OCI-LY3 (cell line): Measurements from ENCODE around the gene ANKRD44.

Source experiments
- H2AFZ ChIP-seq: fragments of 200-600, 300-600 bp; shearing (Covaris generic); 2 replicates; pipeline ENCODE4 v1.6.0; 2014; ENCODE audit warnings: antibody characterized with exemption, low read depth, low read length
- H3K27ac ChIP-seq: fragments of 200-600, 300-600 bp; sonication (generic); 2 replicates; pipeline ENCODE4 v1.5.1; 2014; ENCODE audit warnings: mild to moderate bottlenecking, low read length, moderate library complexity, mixed read lengths
- H3K27me3 ChIP-seq: fragments of 200-600, 300-600 bp; sonication (generic); 2 replicates; pipeline ENCODE4 v1.6.1; 2014; ENCODE audit warnings: low read depth, low read length, mixed read lengths
- H3K36me3 ChIP-seq: fragments of 200-600, 300-600 bp; sonication (generic); replicated peaks from 2 replicates; pipeline ENCODE3; 2014; ENCODE audit warnings: low read depth, low read length, mixed read lengths
- H3K4me1 ChIP-seq: fragments of 300-600, 200-600 bp; sonication (generic); 2 replicates; pipeline ENCODE4 v1.6.1; 2014; ENCODE audit warnings: low read length, mixed read lengths
- H3K4me2 ChIP-seq: fragments of 200-600, 300-600 bp; sonication (generic); 2 replicates; pipeline ENCODE4 v1.6.1; 2014; ENCODE audit warnings: low read length, mixed read lengths
- H3K4me3 ChIP-seq: fragments of 300-600, 200-600 bp; sonication (generic); 2 replicates; pipeline ENCODE4 v1.5.1; 2014; ENCODE audit warnings: antibody characterized with exemption, mild to moderate bottlenecking, low read length, moderate library complexity
- H3K79me2 ChIP-seq: fragments of 300-600, 200-600 bp; shearing (Covaris generic); 2 replicates; pipeline ENCODE4 v1.6.1; 2014; ENCODE audit warnings: mild to moderate bottlenecking, low read length, mixed read lengths
- H3K9ac ChIP-seq: fragments of 300-600, 200-600 bp; shearing (Covaris generic); 2 replicates; pipeline ENCODE4 v1.6.0; 2014; ENCODE audit warnings: mild to moderate bottlenecking, low read length, moderate library complexity
- H3K9me3 ChIP-seq: fragments of 200-600, 300-600 bp; shearing (Covaris generic); 2 replicates; pipeline ENCODE4 v1.6.1; 2014; ENCODE audit warnings: low read length, mixed read lengths; ENCODE audit not compliant: insufficient read depth
- H4K20me1 ChIP-seq: fragments of 200-600, 300-600 bp; sonication (generic); 2 replicates; pipeline ENCODE4 v1.6.1; 2016; ENCODE audit warnings: low read length, mixed read lengths; ENCODE audit not compliant: insufficient read depth
- CTCF ChIP-seq: fragments of 200-600, 300-600 bp; sonication (generic); IDR thresholded peaks from 2 replicates; pipeline ENCODE4 v1.5.1; 2014; ENCODE audit warnings: antibody characterized with exemption, low read length, low read depth
- EZH2phosphoT487 ChIP-seq: fragments of 200-600 bp; shearing (Covaris generic); IDR thresholded peaks from 2 replicates; pipeline ENCODE4 v1.6.1; 2018; ENCODE audit warnings: antibody characterized with exemption, mixed run types, low read depth

The ANKRD44 gene

DNA sequence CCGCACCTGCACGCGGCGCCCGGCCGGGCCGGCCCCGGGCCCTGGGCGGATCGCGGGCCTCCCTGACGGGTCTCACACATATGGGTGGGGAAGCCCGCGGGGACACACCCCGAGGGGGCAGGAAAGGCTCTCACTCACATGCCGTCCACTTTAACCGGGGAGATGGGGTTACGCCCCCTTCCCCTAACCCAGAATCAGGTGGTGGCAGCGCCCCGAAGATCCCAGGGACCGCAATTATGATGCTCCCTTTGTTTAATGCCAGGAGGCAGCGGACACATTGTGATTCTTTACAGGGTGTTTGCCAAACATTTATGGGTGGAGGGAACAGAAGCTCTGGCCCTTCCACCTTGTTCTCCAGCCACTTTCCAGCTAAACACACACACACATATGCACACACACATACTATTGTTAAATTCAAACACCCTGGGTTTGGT, 424 bp upstream of the ANKRD44 start:
- H3K79me2 ChIP-seq, result peaks cover 45% of the 10 kb centered on the region
- no peaks in the 10 kb centered on the region for H4K20me1 ChIP-seq
- no peaks in the 10 kb centered on the region for H3K36me3 ChIP-seq
- peak overlapping the region; percentile 98 for H3K4me2 ChIP-seq
- TF ChIP-seq EZH2phosphoT487 (no peak), CTCF (no peak)
- no peaks in the 10 kb centered on the region for H3K27me3 ChIP-seq
- H3K9me3 ChIP-seq, result no peaks in the 10 kb centered on the region
- H2AFZ ChIP-seq, result peak overlapping the region; percentile 51; the same call in 1 of the 2 replicates
- peaks cover 49% of the 10 kb centered on the region for H3K4me1 ChIP-seq
- peak overlapping the region; percentile 83 for H3K4me3 ChIP-seq
- peak overlapping the region; percentile 60 for H3K9ac ChIP-seq
- no peak overlapping the region for H3K27ac ChIP-seq

- Histone ChIP-seq H3K36me3 (peaks cover 3% of the 10 kb centered on the region), H3K9ac (peak overlapping the region; percentile 71), H4K20me1 (no peaks in the 10 kb centered on the region), H3K4me1 (peaks cover 60% of the 10 kb centered on the region), H3K27me3 (no peaks in the 10 kb centered on the region), H3K79me2 (peaks cover 55% of the 10 kb centered on the region), H2AFZ (no peak overlapping the region), H3K4me2 (peak overlapping the region; percentile 91), H3K27ac (no peak overlapping the region; the same call in 1 of the 2 replicates), H3K9me3 (no peaks in the 10 kb centered on the region), H3K4me3 (peak overlapping the region; percentile 83)
- no peak for TF ChIP-seq CTCF
- TF ChIP-seq EZH2phosphoT487, result no peak
Observed at GRCh38 chr2:197309691-197310231, 819 bp downstream of the ANKRD44 start.

- peaks cover 5% of the 10 kb centered on the region for H3K36me3 ChIP-seq
- TF ChIP-seq CTCF (no peak), EZH2phosphoT487 (no peak)
- peak overlapping the region; percentile 20; the same call in 1 of the 2 replicates for H3K27ac ChIP-seq
- H3K4me1 ChIP-seq, result peaks cover 66% of the 10 kb centered on the region
- H3K9ac ChIP-seq, result peak overlapping the region; percentile 71
- peak overlapping the region; percentile 83 for H3K4me3 ChIP-seq
- H2AFZ ChIP-seq, result no peak overlapping the region
- peak overlapping the region; percentile 91 for H3K4me2 ChIP-seq
- H3K9me3 ChIP-seq, result no peaks in the 10 kb centered on the region
- no peaks in the 10 kb centered on the region for H4K20me1 ChIP-seq
- H3K79me2 ChIP-seq, result peaks cover 62% of the 10 kb centered on the region
- no peaks in the 10 kb centered on the region for H3K27me3 ChIP-seq
Observed at GRCh38 chr2:197308996-197309690, 1.4 kb downstream of the ANKRD44 start.

DNA sequence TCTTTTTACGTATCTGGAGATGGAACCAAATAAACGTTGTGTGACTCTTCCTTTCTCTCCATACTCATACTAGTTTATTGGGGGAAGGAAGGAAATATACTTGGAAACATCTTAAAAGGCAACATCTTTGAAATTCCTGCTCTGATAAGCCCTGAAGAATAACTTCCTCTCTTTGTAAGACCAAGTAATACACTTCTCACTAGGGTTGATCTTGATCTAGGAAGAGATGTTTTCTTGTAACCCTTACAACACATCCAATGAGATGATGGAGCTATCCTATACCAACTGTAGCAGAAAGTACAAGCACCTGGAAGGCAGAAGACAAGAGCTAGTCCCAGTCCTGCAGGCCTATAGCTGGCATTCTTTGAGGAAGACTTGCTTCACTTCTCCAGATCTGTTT, 2.0 kb downstream of the ANKRD44 start:
- no peaks in the 10 kb centered on the region for H3K9me3 ChIP-seq
- no peak overlapping the region for H2AFZ ChIP-seq
- peaks cover 5% of the 10 kb centered on the region for H3K36me3 ChIP-seq
- H3K9ac ChIP-seq, result peak overlapping the region; percentile 71; the same call in 1 of the 2 replicates
- H4K20me1 ChIP-seq, result no peaks in the 10 kb centered on the region
- peak overlapping the region; percentile 91 for H3K4me2 ChIP-seq
- TF ChIP-seq CTCF (no peak), EZH2phosphoT487 (no peak)
- H3K4me1 ChIP-seq, result peaks cover 66% of the 10 kb centered on the region
- H3K79me2 ChIP-seq, result peaks cover 64% of the 10 kb centered on the region
- peak overlapping the region; percentile 20; the same call in 1 of the 2 replicates for H3K27ac ChIP-seq
- H3K4me3 ChIP-seq, result peak overlapping the region; percentile 83
- H3K27me3 ChIP-seq, result no peaks in the 10 kb centered on the region
